ENCODE measurements around the gene ARRDC5.
"Not testable (repeated sequence)": the region's sequence is repeated elsewhere in the genome, so short reads cannot be mapped to it uniquely, and the experiment has no call there.

ARRDC5 gene

DNA sequence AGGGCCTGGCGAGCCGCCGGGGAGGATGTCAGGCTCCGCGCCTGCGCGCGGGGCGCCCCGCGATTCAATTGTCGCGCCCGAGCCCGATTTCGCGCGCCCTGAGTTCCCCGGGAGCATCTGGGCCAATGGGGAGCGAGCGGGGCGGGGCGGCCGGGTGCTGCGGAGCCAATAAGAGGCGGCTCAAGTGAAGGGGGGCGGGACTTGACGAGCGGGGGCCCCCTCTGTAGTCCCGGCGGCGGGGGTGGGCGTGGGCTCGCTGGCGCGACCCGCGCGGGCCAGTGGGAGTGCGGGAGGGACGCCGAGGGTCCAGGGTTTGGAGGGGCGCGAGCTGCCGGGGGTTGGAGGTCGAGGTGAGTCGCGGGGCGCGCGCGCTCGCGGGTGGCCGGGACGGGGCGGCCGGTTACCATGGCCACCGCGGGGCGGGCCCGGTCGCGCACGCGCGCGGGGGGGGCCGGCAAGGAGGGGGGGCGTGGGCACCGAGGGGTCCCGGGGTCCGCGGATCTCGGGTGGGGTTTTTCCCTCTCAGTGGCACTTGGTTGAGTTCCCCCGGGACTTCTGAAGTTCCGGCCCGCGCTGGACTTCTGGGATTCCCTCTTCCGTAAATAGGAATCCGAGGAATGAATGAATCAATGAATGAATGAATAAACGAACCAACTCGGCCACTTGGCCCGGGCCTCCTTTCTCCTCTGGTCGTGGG lies 7.3 kb upstream of the ARRDC5 start:
- DNase-seq (ENCODE audit: low read depth) = peak; percentile 96

DNA sequence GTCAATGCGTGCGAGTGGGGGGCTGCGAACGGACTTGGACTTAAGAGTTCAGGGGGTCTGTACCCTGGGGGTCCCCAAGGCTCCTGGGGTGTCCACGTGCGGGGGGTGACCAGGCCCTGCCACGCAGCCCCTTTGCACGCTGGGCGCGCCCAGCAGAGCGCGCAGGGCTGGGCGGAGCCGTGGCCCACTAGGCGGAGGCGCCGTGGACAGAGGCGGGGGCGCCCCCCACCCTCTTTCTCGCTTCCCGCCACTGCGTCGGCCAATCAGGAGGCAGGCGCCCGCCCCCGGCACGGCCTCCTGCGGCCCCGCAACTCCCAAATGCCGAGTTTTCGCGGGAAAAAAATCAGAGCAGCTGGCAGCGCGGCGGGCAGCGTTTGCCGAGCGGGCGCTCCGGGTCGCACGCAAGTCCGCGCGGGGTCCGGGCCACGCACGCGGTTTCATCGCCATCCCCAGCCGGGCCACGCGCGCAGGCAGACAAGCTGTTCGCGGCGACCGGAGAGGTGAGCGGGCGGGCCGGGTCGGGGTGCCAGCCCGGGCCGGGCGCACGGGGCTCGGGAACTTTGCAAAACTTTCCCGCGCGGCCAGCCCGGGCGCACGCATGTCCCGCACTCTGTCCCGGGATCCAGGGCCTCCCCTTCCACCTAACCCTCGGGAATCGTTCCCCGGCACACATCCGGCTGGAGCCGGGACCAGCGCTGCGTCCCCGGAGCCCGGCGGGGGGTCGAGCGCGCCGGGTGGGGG lies 6.6 kb upstream of the ARRDC5 start, which contains the start of gene UHRF1:
Gene UHRF1, plus strand, starts transcription at position 346 of the 741 bp plus-strand sequence. CDS start 1,385 bp downstream, outside the sequence.
- peak; percentile 80 for DNase-seq (ENCODE audit: low read depth)

DNA sequence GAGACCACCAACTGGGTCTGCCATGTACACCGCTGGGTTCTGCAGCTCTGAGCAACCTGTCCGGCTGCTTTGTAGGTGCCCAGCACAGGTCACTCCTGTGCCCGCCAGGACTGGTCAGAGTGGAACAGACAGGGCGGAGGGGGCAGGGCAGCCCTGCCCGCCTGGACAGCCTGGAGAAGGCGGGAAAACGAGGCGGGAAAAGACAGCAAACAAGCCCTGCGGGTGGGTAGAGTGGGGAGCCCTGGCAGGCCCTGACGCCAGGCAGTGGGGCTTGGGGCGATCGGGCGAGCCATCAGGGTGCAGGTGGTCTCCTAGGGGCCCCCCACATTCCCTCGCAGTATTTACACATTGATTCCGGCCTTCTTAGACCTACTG lies 6.1 kb upstream of the ARRDC5 start:
- DNase-seq (ENCODE audit: low read depth) = no peak

DNA sequence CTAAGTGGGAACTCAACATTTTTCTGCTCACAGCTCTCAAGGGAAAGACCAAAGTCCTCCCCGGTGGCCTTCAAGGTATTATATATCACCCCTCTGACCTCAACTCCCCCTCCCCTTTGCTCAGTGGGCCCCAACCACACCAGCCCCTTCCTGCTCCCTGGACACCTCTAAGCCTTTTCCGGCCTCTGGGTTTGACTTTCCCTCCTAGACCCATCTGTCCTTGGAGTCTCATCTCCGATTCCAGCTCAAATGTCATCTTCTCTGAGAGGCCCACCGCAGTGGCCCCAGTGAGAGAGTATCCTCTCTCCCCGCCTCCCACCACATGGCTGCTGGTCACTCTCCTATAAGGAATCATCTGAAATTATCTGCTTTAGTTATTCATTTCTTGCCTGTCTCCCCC lies 5.7 kb upstream of the ARRDC5 start:
- no peak for DNase-seq (ENCODE audit: low read depth)

DNA sequence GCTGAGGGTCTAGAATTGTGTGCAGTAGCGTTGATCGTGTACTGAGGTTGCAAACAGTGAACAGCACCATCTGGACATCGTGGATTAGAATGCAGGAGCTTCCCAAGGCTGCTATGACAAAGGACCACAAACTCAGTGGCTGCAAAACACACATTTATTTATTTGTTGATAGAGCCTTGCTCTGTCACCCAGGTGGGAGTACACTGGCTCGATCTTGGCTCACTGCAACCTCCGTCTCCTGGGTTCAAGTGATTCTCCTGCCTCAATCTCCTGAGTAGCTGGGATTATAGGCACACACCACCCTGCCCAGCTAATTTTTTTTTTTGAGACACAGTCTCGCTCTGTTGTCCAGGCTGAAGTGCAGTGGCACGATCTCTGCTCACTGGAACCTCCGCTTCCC lies 4.3 kb upstream of the ARRDC5 start:
- no peak for DNase-seq (ENCODE audit: low read depth)

DNA sequence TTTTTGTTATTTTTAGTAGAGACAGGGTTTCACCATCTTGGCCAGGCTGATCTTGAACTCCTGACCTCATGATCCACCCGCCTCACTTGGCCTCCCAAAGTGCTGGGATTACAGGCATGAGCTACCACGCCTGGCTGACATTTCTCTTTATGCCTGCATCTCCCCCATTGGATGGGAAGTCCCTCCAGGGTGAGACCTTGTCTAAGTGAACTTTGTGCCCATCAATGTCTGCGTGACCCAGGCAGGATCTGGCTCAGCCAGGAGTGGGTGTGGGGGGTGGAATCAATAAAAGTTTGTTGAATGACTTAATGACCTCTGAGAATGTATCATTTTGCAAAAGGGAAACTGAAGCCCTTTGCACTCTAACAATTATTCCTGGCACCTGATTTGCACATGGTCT lies 1.8 kb upstream of the ARRDC5 start:
- DNase-seq (ENCODE audit: low read depth) = no peak

DNA sequence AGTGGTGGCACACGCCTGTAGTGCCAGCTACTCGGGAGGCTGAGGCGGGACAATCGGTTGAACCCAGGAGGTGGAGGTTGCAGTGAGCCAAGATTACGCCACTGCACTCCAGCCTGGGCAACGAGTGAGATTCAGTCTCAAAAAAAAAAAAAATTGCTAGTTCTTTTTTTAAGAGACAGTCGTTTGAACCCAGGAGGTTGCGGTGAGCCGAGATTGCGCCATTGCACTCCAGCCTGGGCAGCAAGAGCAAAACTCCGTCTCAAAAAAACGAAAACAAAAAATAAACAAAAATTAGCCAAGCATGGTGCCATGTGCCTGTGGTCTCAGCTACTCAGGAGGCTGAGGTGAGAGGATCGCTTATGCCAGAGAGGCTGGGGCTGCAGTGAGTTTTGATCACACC lies 1.8 kb downstream of the ARRDC5 start:
- DNase-seq (ENCODE audit: low read depth) = not testable (repeated sequence)

DNA sequence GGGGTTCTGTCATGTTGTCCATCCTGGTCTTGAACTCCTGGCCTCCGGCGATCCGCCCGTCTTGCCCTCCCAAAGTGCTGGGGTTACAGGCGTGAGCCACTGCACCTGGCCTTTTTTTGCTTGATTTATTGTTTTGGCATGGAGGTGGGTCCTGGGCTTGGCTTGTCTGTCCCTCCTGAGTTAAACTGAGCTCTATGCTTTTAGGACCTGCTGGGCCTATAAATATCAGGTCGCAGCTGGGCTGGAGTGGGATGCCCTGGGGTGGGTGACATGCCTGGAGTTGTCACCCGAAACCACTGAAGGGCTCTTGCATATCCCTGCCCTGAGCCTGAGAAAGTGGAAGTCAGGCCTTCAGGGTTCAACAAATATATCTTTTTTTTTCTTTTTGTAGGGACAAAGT lies 5.5 kb downstream of the ARRDC5 start:
- no peak for DNase-seq (ENCODE audit: low read depth)

DNA sequence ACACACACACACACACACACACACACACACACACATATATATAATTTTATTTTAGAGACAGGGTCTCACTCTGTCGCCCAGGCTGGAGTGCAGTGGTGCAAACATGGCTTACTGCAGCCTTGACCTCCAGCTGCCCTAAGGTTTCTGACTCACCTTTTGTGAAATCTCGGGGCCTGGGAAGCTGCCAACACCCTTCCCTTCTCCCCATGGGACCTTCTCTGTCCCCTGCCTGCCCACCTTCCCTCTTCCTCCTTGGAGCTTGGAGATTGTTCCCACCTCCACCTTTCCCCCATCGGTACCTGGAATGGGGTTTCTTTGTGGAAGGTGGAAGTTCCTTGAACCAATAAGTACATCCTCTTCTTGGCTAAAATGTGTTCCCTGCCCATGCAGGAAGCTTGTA lies 6.3 kb downstream of the ARRDC5 start:
- DNase-seq (ENCODE audit: low read depth) = peak; percentile 76

DNA sequence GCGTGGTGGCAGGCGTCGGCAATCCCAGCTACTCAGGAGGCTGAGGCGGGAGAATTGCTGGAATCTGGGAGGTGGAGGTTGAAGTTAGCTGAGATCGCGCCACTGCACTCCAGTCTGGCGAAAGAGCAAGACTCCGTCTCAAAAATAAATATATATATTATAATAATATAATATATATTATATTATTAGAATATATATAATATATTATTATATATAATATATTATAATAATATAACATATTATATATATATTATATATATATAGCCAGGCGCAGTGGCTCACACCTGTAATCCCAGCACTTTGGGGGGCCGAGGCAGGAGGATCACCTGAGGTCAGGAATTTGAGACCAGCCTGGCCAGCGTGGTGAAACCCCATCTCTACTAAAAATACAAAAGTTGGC lies 9.7 kb downstream of the ARRDC5 start:
- not testable (repeated sequence) for DNase-seq (ENCODE audit: low read depth)

DNA sequence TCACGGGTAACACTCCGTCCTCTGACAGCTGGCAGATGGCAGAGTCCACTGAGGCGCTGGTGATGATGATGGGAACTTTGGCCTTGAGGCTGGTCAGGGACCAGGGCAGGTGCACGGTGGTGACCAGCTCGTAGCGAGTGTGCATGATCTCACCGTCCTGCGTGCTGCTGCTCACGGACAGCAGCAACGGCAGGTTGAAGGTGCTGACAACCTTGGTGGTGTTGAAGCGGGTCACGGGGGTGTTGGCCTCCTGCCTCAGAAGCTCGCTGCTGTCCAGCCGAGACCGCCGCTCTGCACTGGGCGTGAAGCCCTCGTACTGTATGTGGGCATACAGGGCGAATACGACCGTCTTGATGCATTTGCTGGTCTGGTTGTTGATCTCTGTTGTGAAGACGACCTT lies 11.6 kb downstream of the ARRDC5 start:
- DNase-seq (ENCODE audit: low read depth) = no peak

DNA sequence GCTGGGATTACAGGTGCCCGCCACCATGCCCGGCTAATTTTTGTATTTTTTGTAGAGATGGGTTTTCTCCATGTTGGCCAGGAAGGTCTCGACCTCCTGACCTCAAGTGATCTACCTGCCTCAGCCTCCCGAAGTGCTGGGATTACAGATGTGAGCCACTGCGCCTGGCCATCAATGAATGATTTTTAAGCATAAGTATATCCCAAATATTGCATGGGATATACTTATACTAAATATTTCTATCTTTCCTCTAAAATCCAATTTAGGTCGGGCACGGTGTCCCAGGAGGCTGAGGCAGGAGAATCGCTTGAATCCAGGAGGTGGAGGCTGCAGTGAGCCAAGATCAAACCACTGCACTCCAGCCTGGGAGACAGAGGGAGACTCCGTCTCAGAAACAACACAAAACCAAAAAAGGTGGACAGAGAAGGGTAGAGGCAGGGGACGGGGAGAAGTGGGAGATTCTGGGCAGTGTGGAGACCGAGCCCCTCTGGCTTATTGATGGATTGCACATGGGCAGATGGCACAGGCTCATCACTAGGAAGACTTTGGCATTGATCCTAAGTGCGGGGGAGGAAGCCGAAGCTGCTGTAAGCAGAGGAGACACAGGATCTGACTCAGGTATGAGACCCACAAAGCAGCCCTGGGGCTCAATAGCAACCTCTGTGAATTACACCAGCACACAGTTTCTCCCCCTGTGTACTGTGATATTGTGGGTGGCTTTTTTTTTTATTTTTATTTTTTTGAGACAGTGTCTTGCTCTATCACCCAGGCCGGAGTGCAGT lies 13.5 kb downstream of the ARRDC5 start:
- peak; percentile 99 for DNase-seq (ENCODE audit: low read depth)

DNA sequence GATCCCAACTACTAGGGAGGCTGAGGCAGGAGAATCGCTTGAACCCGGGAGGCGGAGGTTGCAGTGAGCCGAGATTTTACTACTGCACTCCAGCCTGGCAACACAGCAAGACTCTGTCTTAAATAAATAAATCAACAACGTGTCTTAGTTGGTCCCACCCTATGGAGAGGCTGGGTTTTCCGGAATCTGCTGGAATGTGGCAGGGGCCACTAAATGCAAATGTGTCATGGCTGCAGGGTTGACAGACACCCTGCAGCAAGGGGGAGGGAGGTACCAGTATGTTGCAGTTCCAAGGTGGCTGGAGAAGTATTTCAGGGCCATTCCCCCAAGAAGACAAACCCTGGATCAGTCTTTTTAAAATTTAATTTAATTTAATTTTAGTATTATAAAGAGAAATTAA lies 14.9 kb downstream of the ARRDC5 start:
- DNase-seq (ENCODE audit: low read depth) = not testable (repeated sequence)

DNA sequence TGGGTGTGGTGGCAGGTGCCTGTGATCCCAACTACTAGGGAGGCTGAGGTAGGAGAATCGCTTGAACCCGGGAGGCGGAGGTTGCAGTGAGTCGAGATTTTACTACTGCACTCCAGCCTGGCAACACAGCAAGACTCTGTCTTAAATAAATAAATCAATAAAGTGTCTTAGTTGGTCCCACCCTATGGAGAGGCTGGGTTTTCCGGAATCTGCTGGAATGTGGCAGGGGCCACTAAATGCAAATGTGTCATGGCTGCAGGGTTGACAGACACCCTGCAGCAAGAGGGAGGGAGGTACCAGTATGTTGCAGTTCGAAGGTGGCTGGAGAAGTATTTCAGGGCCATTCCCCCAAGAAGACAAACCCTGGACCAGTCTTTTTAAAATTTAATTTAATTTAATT lies 17.7 kb downstream of the ARRDC5 start:
- DNase-seq (ENCODE audit: low read depth) = not testable (repeated sequence)

DNA sequence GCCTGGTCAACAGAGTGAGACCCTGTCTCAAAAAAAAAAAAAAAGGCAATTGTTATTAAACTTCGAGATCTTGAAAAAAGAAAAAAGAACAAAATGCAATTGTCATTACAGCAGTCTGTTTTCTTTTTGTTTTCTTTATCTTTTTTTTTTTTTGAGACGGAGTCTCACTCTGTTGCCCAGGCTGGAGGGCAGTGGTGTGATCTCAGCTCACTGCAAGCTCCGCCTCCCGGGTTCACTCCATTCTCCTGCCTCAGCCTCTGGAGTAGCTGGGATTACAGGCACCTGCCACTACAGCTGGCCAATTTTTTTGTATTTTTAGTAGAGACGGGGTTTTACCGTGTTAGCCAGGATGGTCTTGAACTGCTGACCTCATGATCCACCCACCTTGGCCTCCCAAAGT lies 19.8 kb downstream of the ARRDC5 start:
- not testable (repeated sequence) for DNase-seq (ENCODE audit: low read depth)

DNA sequence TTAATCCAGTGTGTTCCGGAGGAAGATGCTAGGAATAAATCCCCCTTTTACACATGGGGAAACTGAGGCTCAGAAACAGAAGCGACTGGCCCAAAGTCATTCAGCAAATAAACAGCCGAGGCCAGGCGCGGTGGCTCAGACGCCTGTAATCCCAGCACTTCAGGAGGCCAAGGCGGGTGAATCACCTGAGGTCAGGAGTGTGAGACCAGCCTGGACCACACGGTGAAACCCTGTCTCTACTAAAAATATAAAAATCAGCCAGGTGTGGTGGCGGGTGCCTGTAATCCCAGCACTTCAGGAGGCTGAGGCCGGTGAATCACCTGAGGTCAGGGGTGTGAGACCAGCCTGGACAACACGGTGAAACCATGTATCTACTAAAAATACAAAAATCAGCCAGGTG lies 23.7 kb downstream of the ARRDC5 start:
- DNase-seq (ENCODE audit: low read depth) = no peak

DNA sequence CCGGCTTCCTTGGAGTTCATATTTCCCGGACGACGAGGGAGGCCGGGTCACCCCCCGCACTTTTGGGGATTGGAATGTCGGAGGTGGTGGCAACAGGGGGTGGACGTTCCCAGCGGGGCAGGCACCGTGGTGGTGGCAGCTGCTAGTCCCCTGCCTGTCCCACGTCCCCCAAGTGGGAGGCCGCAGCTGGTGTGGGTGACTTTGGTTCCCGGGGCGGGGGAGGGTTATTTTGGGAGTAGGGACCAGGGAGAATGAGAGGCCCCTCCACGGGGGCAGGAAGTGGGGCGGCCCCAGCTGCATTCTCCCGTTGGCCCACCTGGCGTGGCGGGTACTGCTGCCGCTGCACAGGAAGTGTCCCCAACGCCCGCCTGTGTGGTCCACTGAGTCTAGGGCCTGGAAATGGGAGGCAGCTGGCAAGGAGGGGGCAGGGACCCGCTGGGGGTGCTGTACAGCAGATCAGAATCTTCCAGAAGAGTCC lies 24.2 kb downstream of the ARRDC5 start:
- no peak for DNase-seq (ENCODE audit: low read depth)

DNA sequence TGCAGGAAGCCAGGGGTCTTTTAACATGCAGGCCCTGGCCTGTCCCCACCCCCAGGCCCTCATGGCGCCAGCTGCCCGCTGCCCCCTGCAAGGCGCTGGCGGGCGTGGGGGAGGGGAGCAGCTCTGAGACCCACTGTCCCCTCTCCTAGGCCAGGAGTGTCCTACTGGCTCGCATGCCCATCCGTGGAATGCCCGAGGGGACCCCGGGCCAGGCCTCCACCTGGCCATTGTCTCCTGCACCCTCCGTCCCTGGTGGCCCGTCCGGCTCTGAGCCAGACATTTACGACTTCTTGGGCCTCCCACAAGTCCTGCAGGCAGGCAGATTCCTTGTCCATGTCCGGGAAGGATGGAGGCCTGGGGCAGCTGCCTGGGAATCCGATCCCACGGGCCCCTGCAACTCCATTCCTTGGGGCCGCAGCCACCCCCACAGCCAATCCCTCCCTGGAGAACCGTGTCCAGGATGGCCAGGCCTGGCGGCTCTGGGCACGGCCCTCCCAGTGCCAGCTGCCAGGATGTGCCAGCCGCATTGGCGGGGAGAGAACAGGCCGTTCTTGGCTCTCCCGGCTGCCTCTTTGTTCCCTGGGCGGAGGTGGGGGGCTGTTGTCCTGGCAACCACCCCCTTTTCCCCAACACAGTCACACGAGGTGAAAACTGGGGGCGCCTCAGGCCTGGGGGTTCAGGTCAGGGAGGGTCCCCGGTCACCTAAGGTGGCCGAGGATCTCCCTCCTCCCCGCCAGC lies 24.8 kb downstream of the ARRDC5 start:
- no peak for DNase-seq (ENCODE audit: low read depth)

DNA sequence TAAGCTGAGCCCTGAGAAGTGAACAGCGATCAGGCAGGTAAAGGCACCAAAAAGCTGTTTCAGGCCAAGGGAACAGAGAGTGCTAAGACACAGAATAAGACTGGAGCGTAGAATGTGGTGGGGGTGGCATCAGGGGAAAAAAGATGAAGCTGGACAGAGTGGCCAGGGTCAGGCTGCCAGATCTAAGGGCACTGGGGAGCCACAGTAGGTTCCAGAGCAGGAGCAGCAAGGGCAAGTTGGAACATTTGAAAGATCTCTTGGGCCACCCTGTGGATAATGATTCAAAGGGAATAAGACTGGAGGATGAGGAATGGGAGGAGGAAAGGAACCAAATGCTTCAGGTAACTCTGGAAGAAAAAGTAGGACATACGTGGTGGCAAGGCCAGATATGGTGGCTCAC lies 28.8 kb downstream of the ARRDC5 start:
- DNase-seq (ENCODE audit: low read depth) = no peak

DNA sequence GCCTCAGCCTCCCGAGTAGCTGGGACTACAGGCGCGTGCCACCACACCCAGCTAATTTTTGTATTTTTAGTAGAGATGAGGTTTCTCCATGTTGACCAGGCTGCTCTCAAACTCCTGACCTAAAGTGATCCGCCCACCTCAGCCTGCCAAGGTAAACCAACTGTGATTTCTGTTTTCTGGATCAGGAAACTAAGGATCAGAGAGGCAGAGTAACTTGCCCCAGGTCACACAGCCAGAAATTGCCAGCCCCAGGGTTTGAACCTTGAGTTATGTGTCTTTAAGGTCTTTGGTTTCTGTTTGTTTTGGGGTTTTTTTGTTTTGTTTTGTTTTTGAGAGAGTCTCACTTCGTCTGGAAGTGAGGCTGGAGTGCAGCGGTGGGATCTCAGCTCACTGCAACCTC lies 31.0 kb downstream of the ARRDC5 start:
- DNase-seq (ENCODE audit: low read depth) = no peak

DNA sequence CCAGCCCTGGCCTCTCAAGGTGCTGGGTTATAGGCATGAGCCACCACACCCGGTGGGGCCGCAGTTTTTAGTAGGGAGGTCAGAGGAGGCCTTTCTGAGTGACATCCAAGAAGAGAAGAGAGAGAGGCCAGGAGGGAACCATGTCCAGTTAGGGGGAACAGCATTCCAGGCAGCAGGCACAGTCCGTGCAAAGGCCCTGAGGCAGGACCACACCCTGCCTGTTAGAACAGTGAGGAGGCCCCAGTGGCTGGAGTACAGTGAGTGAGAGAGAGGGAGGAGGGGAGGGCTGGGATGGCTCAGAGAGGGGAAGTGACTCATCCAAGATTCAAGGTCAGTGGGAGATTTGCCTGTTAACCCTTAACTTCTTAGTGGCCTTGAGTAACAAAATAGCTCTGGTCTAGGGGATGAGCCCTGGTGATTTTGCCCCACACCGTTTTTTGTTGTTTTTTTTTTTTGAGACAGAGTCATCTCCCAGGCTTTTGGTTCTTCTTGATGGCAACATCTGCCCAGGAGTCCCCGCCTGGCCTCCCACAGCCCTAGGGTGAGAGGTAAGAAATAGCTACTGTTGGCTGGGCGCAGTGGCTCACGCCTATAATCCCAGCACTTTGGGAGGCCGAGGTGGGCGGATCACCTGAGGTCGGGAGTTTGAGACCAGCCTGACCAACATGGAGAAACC lies 32.5 kb downstream of the ARRDC5 start:
- peak; percentile 99 for DNase-seq (ENCODE audit: low read depth)

All from ELR (cell line).